ENCODE results near the gene DGKI. TPM values are rescaled to one million over a fixed set of nuclear protein-coding genes. Genes with fewer than 3 reads are reported as not detected.

The DGKI gene
- total RNA-seq, 4 donors from 2014 or later = 0.02 to 1.8 (median 0.07) TPM; not detected in 1

DNA sequence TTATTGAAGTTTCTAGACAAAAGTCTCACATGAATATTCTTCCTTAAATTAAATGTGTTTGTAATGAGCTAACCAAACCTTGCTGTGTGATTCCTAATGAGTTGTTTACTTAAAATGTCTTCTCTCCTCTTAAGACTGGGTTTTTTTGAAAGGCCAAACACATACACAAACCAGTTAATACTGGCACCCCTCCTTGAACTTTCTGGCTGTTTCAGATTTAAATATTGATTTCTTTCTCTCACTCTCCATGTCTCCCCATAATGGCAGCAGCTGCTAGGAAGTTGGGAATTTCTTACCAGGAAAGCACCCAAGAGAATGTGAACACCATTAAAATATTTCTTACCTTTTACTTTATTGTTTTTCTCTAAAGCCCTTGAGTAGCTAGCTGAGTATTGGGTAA, 491.8 kb downstream of the DGKI start:
- Histone ChIP-seq H3K4me3 (no peak overlapping the region), H3K27me3 (no peaks in the 10 kb centered on the region), H3K36me3 (no peaks in the 10 kb centered on the region), H3K9me3 (no peaks in the 10 kb centered on the region), H3K27ac (no peak overlapping the region), H3K4me1 (no peaks in the 10 kb centered on the region)
- in situ Hi-C loops (cut with MboI; ENCODE audit: low sequenced_read_pairs in 4 of 4) = no loop called here
- ATAC-seq (no peak), DNase-seq (no peak)
- no peak for TF ChIP-seq CTCF (IDR thresholded peaks at IDR 0.05 in 4 of 5, conservative IDR thresholded peaks at IDR 0.05 in 1 of 5)
- intact Hi-C loops (cut with DNase I; ENCODE audit: low total_unique reads) = no loop called here

GRCh38 chr7:137354396-137354795, 492.4 kb downstream of the DGKI start:
- H3K27me3 ChIP-seq = no peaks in the 10 kb centered on the region
- H3K9me3 ChIP-seq = no peaks in the 10 kb centered on the region
- ATAC-seq = no peak
- in situ Hi-C loops (cut with MboI; ENCODE audit: low sequenced_read_pairs in 4 of 4) (no loop called here), intact Hi-C loops (cut with DNase I; ENCODE audit: low total_unique reads) (no loop called here)
- TF ChIP-seq POLR2A (IDR thresholded peaks at IDR 0.05) (no peak), CTCF (IDR thresholded peaks at IDR 0.05 in 4 of 5, conservative IDR thresholded peaks at IDR 0.05 in 1 of 5) (no peak)
- H3K4me1 ChIP-seq = no peaks in the 10 kb centered on the region
- no peak for DNase-seq
- H3K36me3 ChIP-seq = no peaks in the 10 kb centered on the region
- no peak overlapping the region for H3K27ac ChIP-seq
- H3K4me3 ChIP-seq = no peak overlapping the region

GRCh38 chr7:137351941-137352340, 494.8 kb downstream of the DGKI start:
- H3K36me3 ChIP-seq = no peaks in the 10 kb centered on the region
- in situ Hi-C loops (cut with MboI; ENCODE audit: low sequenced_read_pairs in 4 of 4) = no loop called here
- no peaks in the 10 kb centered on the region for H3K4me1 ChIP-seq
- DNase-seq = no peak
- no peak for ATAC-seq
- H3K9me3 ChIP-seq = no peaks in the 10 kb centered on the region
- no peak overlapping the region for H3K4me3 ChIP-seq
- TF ChIP-seq CTCF (IDR thresholded peaks at IDR 0.05 in 4 of 5, conservative IDR thresholded peaks at IDR 0.05 in 1 of 5) (no peak), POLR2A (IDR thresholded peaks at IDR 0.05) (no peak)
- H3K27ac ChIP-seq = no peak overlapping the region
- intact Hi-C loops (cut with DNase I; ENCODE audit: low total_unique reads) = no loop called here
- H3K27me3 ChIP-seq = no peaks in the 10 kb centered on the region

DNA sequence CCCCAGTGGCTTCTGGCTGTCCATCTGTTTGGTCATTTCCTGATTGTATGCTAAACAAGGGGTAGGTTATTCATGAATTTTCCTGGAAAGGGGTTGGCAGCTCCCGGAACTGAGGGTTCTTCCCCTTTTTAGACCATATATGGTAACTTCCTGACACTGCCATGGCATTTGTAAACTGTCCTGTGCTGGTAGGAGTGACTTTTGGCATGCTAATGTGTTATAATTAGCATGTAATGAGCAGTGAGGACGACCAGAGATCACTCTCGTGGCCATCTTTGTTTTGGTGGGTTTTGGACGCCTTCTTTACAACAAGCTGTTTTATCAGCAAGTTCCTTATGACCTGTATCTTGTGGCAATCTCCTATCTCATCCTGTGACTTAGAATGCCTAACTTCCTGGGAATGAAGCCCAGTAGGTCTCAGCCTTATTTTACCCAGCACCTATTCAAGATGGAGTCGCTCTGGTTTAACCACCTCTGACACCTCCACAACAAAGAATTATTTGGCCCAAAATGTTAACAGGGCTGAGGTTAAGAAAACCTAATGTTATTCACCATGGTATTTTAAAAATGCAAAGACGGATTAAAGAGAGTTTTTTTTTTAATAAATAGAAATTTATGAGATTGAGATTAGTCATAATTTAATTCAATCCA, 500.9 kb downstream of the DGKI start:
- Histone ChIP-seq H3K4me3 (no peak overlapping the region), H3K36me3 (no peaks in the 10 kb centered on the region), H3K27ac (no peak overlapping the region), H3K9me3 (no peaks in the 10 kb centered on the region), H3K4me1 (no peaks in the 10 kb centered on the region), H3K27me3 (no peaks in the 10 kb centered on the region)
- no peak for DNase-seq
- in situ Hi-C loops (cut with MboI; ENCODE audit: low sequenced_read_pairs in 4 of 4) (no loop called here), intact Hi-C loops (cut with DNase I; ENCODE audit: low total_unique reads) (no loop called here)
- ATAC-seq = no peak
- TF ChIP-seq CTCF (IDR thresholded peaks at IDR 0.05 in 4 of 5, conservative IDR thresholded peaks at IDR 0.05 in 1 of 5) (no peak), POLR2A (IDR thresholded peaks at IDR 0.05) (no peak)
